Testis (tissue), 3 donors: ENCODE results near the gene TTLL8. TPM values are rescaled to one million over a fixed set of nuclear protein-coding genes. Genes with fewer than 3 reads are reported as not detected.

ENCODE experiments used
- DNase-seq: peaks from one replicate; pipeline ENCODE4 v3.0.0-alpha.2; 2019
- H3K27ac ChIP-seq, 2 donors: fragments of 200-600 bp; sonication (generic); one replicate each; pipeline ENCODE4 v1.5.1; 2019
- H3K27me3 ChIP-seq: fragments of 200-600 bp; sonication (generic); one replicate; pipeline ENCODE4 v1.5.1; 2019
- H3K36me3 ChIP-seq: fragments of 200-600 bp; sonication (generic); one replicate; pipeline ENCODE4 v1.5.1; 2017; ENCODE audit warnings: low read depth; ENCODE audit errors: missing control alignments
- H3K4me1 ChIP-seq: fragments of 200-600 bp; sonication (generic); one replicate; pipeline ENCODE4 v1.5.1; 2019
- H3K4me3 ChIP-seq, 2 donors: fragments of 200-600 bp; sonication (generic); one replicate each; pipeline ENCODE4 v1.5.1; 2017 to 2019
- H3K9me3 ChIP-seq: fragments of 200-600 bp; sonication (generic); one replicate; pipeline ENCODE4 v1.5.1; 2017
- POLR2A ChIP-seq: fragments of 450-650 bp; IDR thresholded peaks from one replicate; pipeline ENCODE4 v1.6.1; 2017; ENCODE audit warnings: antibody characterized with exemption, mild to moderate bottlenecking, moderate library complexity
- WGBS, 2 donors: methylation state at CpG; one replicate each; pipeline ENCODE4 v1.1.5; 2018; 5-methylcytosine and 5-hydroxymethylcytosine counted together
- intact Hi-C: fragments of 100-400 bp; cut with DNase I; formaldehyde crosslinking; loops from one replicate; pipeline ENCODE4 v1.15.1; 2023; ENCODE audit warnings: low total_unique reads
- polyA plus RNA-seq: library from polyadenylated mRNA; stranded (reverse); fragments of 350-450 nt; fragmentation: Illumina TruSeq; extraction: RNeasy Lipid Tissue Mini Kit (QIAGEN cat#74804); gene quantifications from one replicate; pipeline ENCODE4 v1.2.3, GENCODE V29; 2014; ENCODE audit warnings: low read depth, low replicate concordance; ENCODE audit not compliant: insufficient read depth
- total RNA-seq, 2 donors: library from RNA; depleted of rRNA; stranded (reverse); fragments of >200 nt; gene quantifications; one replicate each; pipeline ENCODE4 v1.2.3, GENCODE V29; 2016
- TF ChIP-seq, protein P1 (sequence below), 3 experiments: fragments of 450-650 bp in 2 of 3; fragments of 200-600 bp in 1 of 3; sonication (generic) in 1 of 3; IDR thresholded peaks; one replicate each; pipeline ENCODE4 v1.5.1; 2016 to 2019; ENCODE audit warnings: antibody characterized with exemption in 3 of 3, mild to moderate bottlenecking in 2 of 3, moderate library complexity in 1 of 3

TTLL8 gene
- total and polyA plus RNA-seq, 3 donors from 2014 or later, result 5.1 to 11.9 (median 11.3) TPM

DNA sequence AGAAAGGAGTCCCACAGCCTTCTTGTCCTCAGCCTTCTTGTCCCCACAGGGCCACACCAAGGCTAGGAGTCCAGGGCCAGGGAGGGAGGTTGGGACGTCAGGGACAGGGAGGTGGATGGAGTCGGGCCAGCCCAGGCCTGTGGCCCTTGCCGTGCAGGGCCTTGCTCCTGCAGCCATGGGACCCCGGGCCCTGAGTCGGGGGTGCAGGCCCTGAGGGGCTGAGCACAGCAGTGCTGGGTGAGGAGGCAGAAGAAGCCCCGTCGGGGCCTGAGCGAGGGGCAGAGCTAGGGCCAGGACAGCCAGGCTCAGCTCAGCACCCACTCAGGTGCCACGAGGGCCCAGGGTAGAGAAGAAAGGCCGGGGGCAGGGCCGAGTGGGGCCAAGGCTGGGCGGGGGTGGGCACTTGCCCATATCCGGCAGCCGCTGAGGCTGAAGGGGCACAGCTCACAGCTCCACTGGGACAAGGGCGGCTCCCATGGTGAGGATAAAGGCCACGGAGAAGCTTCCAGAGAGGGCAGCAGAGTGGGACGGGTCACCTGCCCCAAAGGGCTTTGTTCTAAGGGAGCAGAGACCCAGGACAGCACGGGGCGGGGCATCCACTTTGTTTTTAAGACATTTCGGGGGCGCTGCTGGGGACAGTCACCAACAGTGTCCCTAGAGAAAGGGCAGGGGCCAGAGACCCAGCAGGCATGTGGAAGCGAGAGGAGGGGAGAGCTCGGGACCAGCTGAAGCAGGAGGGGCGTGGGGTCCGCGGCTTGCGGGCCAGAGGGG is 23.5 kb upstream of the TTLL8 start:
- Histone ChIP-seq H3K9me3 (no peaks in the 10 kb centered on the region), H3K27ac (no peak overlapping the region), H3K4me3 (no peak overlapping the region), H3K4me1 (no peaks in the 10 kb centered on the region), H3K36me3 (no peaks in the 10 kb centered on the region), H3K27me3 (no peaks in the 10 kb centered on the region)
- intact Hi-C loops, result no loop called here
- TF ChIP-seq POLR2A, result no peak
- TF ChIP-seq, protein P1, sequence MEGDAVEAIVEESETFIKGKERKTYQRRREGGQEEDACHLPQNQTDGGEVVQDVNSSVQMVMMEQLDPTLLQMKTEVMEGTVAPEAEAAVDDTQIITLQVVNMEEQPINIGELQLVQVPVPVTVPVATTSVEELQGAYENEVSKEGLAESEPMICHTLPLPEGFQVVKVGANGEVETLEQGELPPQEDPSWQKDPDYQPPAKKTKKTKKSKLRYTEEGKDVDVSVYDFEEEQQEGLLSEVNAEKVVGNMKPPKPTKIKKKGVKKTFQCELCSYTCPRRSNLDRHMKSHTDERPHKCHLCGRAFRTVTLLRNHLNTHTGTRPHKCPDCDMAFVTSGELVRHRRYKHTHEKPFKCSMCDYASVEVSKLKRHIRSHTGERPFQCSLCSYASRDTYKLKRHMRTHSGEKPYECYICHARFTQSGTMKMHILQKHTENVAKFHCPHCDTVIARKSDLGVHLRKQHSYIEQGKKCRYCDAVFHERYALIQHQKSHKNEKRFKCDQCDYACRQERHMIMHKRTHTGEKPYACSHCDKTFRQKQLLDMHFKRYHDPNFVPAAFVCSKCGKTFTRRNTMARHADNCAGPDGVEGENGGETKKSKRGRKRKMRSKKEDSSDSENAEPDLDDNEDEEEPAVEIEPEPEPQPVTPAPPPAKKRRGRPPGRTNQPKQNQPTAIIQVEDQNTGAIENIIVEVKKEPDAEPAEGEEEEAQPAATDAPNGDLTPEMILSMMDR (IDR thresholded peaks at IDR 0.05), result no peak
- no peak for DNase-seq
- WGBS, 2 donors, result 89 to 92% methylated on average over 16 to 27 of the region's 27 CpGs

DNA sequence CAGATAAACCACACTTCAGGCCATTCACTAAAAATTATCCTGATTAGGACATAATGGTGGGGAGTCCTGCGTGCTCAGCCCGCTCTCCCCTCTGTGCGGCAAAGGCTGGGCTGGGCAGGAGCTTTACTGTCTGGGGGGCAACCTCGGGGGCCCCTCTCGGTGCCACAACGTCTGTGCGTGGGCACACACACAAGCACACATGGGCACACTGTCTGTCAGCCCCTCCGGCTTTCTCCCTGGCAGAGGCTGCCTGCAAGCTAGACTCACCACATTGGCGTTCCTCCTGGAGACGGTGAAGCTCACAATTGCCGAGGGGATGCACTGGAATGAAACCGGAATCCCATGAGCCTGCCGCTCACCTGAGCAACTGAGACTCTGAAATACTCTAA is 22.0 kb upstream of the TTLL8 start:
- whole genome bisulfite sequencing, 2 donors, result 80 to 82% methylated on average over 8 to 13 of the region's 13 CpGs
- Histone ChIP-seq H3K4me3 (no peak overlapping the region), H3K27ac (no peak overlapping the region), H3K27me3 (no peaks in the 10 kb centered on the region), H3K36me3 (no peaks in the 10 kb centered on the region), H3K9me3 (no peaks in the 10 kb centered on the region), H3K4me1 (no peaks in the 10 kb centered on the region)
- intact Hi-C loops, result no loop called here
- DNase-seq, result no peak
- TF ChIP-seq, protein P1 (IDR thresholded peaks at IDR 0.05), result no peak
- TF ChIP-seq POLR2A, result no peak

DNA sequence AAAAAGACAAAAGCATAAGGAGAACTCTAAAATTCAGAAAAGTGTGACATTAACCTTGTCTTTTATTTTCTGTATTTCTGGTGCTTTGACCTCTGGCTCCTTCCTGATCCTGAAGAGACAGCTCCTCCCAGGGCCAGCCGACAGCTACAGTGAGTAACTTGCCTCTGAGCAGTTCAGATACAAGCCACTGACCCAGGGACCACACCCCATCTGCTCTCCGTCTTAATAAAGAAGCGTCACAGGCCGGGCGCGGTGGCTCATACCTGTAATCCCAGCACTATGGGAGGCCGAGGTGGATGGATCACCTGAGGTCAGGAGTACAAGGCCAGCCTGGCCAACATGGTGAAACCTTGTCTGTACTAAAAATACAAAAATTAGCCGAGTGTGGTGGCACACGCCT is 20.7 kb upstream of the TTLL8 start:
- no peaks in the 10 kb centered on the region for H3K36me3 ChIP-seq
- H3K27me3 ChIP-seq, result no peaks in the 10 kb centered on the region
- 89% methylated on average over 9 of the region's 9 CpGs for WGBS, 2 donors
- no peak overlapping the region for H3K27ac ChIP-seq
- TF ChIP-seq POLR2A, result no peak
- TF ChIP-seq, protein P1 (IDR thresholded peaks at IDR 0.05), result no peak
- no peak overlapping the region for H3K4me3 ChIP-seq
- intact Hi-C loops, result no loop called here
- DNase-seq, result no peak
- no peaks in the 10 kb centered on the region for H3K9me3 ChIP-seq
- H3K4me1 ChIP-seq, result no peaks in the 10 kb centered on the region

DNA sequence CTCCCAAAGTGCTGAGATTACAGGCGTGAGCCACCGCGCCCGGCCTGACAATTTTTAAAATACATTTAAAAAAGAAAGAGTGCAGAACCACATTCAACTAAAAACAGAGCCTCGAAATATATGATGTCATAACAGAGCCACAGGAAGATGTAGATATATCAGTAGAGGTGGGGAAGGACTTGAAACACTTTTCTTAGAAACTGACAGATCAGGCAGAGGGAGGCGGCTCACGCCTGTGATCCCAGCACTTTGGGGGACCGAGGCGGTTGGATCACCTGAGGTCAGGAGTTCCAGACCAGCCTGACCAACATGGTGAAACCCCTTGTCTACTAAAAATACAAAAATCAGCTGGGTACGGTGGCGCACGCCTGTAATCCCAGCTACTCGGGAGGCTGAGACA is 20.1 kb upstream of the TTLL8 start:
- DNase-seq, result no peak
- H3K4me1 ChIP-seq, result no peaks in the 10 kb centered on the region
- no peaks in the 10 kb centered on the region for H3K27me3 ChIP-seq
- H3K4me3 ChIP-seq, result no peak overlapping the region
- intact Hi-C loops, result no loop called here
- H3K9me3 ChIP-seq, result no peaks in the 10 kb centered on the region
- H3K27ac ChIP-seq, result no peak overlapping the region
- H3K36me3 ChIP-seq, result no peaks in the 10 kb centered on the region
- 90 to 95% methylated on average over 13 of the region's 13 CpGs for WGBS, 2 donors
- TF ChIP-seq, protein P1 (IDR thresholded peaks at IDR 0.05), result no peak
- no peak for TF ChIP-seq POLR2A
